Liver (tissue), 3 donors: ENCODE data around the gene FADD.

Source experiments
- EGR1 ChIP-seq, 2 donors: IDR thresholded peaks; 2 replicates each; pipeline ENCODE4 v1.6.1; 2016 to 2018; ENCODE audit warnings: antibody characterized with exemption in 2 of 2, low read depth in 2 of 2
- YY1 ChIP-seq: IDR thresholded peaks from 2 replicates; pipeline ENCODE4 v1.6.1; 2016; ENCODE audit warnings: antibody characterized with exemption, mild to moderate bottlenecking
- TF ChIP-seq, protein P1 (sequence below): fragments of 150-350 bp; IDR thresholded peaks from 2 replicates; pipeline ENCODE4 v1.5.1; 2017; ENCODE audit warnings: improper control_type of control experiment, low read depth, low read length; ENCODE audit not compliant: missing input control
- TF ChIP-seq, protein P2 (sequence below): IDR thresholded peaks from 2 replicates; pipeline ENCODE4 v1.6.1; 2016; ENCODE audit warnings: antibody characterized with exemption
- TF ChIP-seq, protein P3 (sequence below): IDR thresholded peaks from 2 replicates; pipeline ENCODE4 v1.6.1; 2016; ENCODE audit warnings: antibody characterized with exemption
- donor health status: healthy.
- donor health status: healthy.

DNA sequence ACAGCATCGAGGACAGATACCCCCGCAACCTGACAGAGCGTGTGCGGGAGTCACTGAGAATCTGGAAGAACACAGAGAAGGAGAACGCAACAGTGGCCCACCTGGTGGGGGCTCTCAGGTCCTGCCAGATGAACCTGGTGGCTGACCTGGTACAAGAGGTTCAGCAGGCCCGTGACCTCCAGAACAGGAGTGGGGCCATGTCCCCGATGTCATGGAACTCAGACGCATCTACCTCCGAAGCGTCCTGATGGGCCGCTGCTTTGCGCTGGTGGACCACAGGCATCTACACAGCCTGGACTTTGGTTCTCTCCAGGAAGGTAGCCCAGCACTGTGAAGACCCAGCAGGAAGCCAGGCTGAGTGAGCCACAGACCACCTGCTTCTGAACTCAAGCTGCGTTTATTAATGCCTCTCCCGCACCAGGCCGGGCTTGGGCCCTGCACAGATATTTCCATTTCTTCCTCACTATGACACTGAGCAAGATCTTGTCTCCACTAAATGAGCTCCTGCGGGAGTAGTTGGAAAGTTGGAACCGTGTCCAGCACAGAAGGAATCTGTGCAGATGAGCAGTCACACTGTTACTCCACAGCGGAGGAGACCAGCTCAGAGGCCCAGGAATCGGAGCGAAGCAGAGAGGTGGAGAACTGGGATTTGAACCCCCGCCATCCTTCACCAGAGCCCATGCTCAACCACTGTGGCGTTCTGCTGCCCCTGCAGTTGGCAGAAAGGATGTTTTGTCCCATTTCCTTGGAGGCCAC, 3.3 kb downstream of the FADD start:
- TF ChIP-seq, protein P1, sequence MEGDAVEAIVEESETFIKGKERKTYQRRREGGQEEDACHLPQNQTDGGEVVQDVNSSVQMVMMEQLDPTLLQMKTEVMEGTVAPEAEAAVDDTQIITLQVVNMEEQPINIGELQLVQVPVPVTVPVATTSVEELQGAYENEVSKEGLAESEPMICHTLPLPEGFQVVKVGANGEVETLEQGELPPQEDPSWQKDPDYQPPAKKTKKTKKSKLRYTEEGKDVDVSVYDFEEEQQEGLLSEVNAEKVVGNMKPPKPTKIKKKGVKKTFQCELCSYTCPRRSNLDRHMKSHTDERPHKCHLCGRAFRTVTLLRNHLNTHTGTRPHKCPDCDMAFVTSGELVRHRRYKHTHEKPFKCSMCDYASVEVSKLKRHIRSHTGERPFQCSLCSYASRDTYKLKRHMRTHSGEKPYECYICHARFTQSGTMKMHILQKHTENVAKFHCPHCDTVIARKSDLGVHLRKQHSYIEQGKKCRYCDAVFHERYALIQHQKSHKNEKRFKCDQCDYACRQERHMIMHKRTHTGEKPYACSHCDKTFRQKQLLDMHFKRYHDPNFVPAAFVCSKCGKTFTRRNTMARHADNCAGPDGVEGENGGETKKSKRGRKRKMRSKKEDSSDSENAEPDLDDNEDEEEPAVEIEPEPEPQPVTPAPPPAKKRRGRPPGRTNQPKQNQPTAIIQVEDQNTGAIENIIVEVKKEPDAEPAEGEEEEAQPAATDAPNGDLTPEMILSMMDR = no peak
- TF ChIP-seq EGR1 (IDR thresholded peaks at IDR 0.05; ENCODE audit: low read depth in 2 of 2) (no peak), YY1 (no peak)
- TF ChIP-seq, protein P2, sequence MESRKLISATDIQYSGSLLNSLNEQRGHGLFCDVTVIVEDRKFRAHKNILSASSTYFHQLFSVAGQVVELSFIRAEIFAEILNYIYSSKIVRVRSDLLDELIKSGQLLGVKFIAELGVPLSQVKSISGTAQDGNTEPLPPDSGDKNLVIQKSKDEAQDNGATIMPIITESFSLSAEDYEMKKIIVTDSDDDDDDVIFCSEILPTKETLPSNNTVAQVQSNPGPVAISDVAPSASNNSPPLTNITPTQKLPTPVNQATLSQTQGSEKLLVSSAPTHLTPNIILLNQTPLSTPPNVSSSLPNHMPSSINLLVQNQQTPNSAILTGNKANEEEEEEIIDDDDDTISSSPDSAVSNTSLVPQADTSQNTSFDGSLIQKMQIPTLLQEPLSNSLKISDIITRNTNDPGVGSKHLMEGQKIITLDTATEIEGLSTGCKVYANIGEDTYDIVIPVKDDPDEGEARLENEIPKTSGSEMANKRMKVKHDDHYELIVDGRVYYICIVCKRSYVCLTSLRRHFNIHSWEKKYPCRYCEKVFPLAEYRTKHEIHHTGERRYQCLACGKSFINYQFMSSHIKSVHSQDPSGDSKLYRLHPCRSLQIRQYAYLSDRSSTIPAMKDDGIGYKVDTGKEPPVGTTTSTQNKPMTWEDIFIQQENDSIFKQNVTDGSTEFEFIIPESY = no peak
- TF ChIP-seq, protein P3, sequence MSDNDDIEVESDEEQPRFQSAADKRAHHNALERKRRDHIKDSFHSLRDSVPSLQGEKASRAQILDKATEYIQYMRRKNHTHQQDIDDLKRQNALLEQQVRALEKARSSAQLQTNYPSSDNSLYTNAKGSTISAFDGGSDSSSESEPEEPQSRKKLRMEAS = no peak
